HG02938 (cell line): ENCODE results near the gene ANGPTL8.

Experiments
- ATAC-seq: cut with Tn5 transposase; IDR thresholded peaks from one replicate; pipeline ENCODE4 v1.9.1; 2021; ENCODE audit warnings: mild to moderate bottlenecking, moderate library complexity; ENCODE audit not compliant: unreplicated experiment

ANGPTL8 gene

GRCh38 chr19:11257846-11258380 is 18.5 kb downstream of the ANGPTL8 start:
- ATAC-seq: no peak

- no peak for ATAC-seq
These were observed 21.6 kb downstream of the ANGPTL8 start for GRCh38 chr19:11260996-11261395.

- ATAC-seq: no peak
These were observed 22.1 kb downstream of the ANGPTL8 start for GRCh38 chr19:11261431-11261970.

GRCh38 chr19:11261971-11262839 is 22.8 kb downstream of the ANGPTL8 start, which contains the start of gene DOCK6:
TSS of gene DOCK6 (minus strand) at chr19:11262524. CDS start at chr19:11262440, 84 bp downstream.
- no peak for ATAC-seq

- ATAC-seq: no peak
These were observed 24.3 kb downstream of the ANGPTL8 start for GRCh38 chr19:11263726-11264125.

GRCh38 chr19:11264452-11265176 is 25.2 kb downstream of the ANGPTL8 start:
- ATAC-seq: no peak

GRCh38 chr19:11265177-11265784 is 25.9 kb downstream of the ANGPTL8 start:
- ATAC-seq: no peak

- ATAC-seq: no peak
These were observed 26.4 kb downstream of the ANGPTL8 start for GRCh38 chr19:11265785-11266236.

GRCh38 chr19:11267316-11268085 is 28.1 kb downstream of the ANGPTL8 start:
- ATAC-seq: no peak

GRCh38 chr19:11268783-11269267 is 29.4 kb downstream of the ANGPTL8 start:
- ATAC-seq: no peak

GRCh38 chr19:11269408-11269807 is 30.0 kb downstream of the ANGPTL8 start:
- ATAC-seq: no peak

GRCh38 chr19:11273296-11273695 is 33.9 kb downstream of the ANGPTL8 start:
- ATAC-seq: no peak

GRCh38 chr19:11273989-11274388 is 34.6 kb downstream of the ANGPTL8 start:
- ATAC-seq: no peak

GRCh38 chr19:11274533-11275086 is 35.2 kb downstream of the ANGPTL8 start:
- ATAC-seq: no peak

GRCh38 chr19:11278670-11279069 is 39.3 kb downstream of the ANGPTL8 start:
- ATAC-seq: no peak

- no peak for ATAC-seq
These were observed 40.3 kb downstream of the ANGPTL8 start for GRCh38 chr19:11279505-11280236.

GRCh38 chr19:11281356-11282049 is 42.1 kb downstream of the ANGPTL8 start:
- no peak for ATAC-seq

GRCh38 chr19:11284515-11284914 is 45.1 kb downstream of the ANGPTL8 start:
- ATAC-seq: no peak
